Measurements from ENCODE around the gene VPS37B. TPM values are rescaled to one million over a fixed set of nuclear protein-coding genes. Genes with fewer than 3 reads are reported as not detected.

Gene VPS37B
- total RNA-seq, 2 experiments from 2014 or later: 97.7 to 104 TPM

DNA sequence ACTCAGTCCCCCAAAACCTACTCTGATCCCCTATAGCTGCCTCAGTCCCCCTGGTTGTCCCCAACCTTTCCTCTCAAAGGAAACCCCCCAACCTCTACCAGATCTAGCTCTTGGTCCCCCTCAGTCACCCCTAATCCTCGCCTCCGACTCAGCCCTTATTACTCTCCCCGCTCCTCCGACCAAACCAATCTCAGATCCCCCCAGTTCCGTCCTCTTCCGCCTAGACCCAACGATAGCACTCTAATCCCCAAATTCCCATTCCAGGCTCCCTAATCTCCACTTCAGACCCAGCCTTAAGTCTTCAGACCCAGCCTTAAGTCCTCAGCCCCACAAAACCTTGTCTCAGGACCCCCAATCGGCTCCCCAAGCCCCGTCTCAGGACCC, 612 bp downstream of the VPS37B start:
- H3K4me1 Mint-ChIP-seq (ENCODE audit: low read depth): peaks cover 95% of the 10 kb centered on the region
- Histone ChIP-seq H3K36me3 (ENCODE audit: insufficient read depth, low read length) (no peaks in the 10 kb centered on the region), H3K4me3 (ENCODE audit: low read length) (peak overlapping the region; percentile 64), H3K27me3 (ENCODE audit: control insufficient read depth in 1 of 2, insufficient read depth in 2 of 2, low read length in 2 of 2) (no peaks in the 10 kb centered on the region), H3K27ac (ENCODE audit: low read depth in 1 of 2, low read length in 2 of 2) (peak overlapping the region; percentile 83 to 84), H3K9me3 (ENCODE audit: control insufficient read depth in 1 of 2, insufficient read depth in 1 of 2, low read length in 2 of 2) (peaks cover 0 to 3% of the 10 kb centered on the region in 2 experiments), H3K4me1 (ENCODE audit: insufficient read depth, low read length) (peaks cover 67% of the 10 kb centered on the region)
- peak overlapping the region; percentile 98 for H3K27ac Mint-ChIP-seq
- DNase-seq (peak in 1 of 14 experiments; percentile 37), ATAC-seq (ENCODE audit: poor library complexity) (no peak)
- H3K4me3 Mint-ChIP-seq: peak overlapping the region; percentile 87
- POLR2A ChIA-PET: interaction anchor here (0.6 to 9.7 kb wide), 11 partner anchors 9 to 80 kb away, joined by 3 to 81 read pairs (median 4); partner anchors contain the start of gene OGFOD2
- peaks cover 27% of the 10 kb centered on the region for H3K36me3 Mint-ChIP-seq (ENCODE audit: low read depth)
- intact Hi-C loops (cut with DNase I, micrococcal nuclease): no loop called here
- H3K27me3 Mint-ChIP-seq: no peaks in the 10 kb centered on the region
- H3K9me3 Mint-ChIP-seq: no peaks in the 10 kb centered on the region
- TF ChIP-seq, protein P1, sequence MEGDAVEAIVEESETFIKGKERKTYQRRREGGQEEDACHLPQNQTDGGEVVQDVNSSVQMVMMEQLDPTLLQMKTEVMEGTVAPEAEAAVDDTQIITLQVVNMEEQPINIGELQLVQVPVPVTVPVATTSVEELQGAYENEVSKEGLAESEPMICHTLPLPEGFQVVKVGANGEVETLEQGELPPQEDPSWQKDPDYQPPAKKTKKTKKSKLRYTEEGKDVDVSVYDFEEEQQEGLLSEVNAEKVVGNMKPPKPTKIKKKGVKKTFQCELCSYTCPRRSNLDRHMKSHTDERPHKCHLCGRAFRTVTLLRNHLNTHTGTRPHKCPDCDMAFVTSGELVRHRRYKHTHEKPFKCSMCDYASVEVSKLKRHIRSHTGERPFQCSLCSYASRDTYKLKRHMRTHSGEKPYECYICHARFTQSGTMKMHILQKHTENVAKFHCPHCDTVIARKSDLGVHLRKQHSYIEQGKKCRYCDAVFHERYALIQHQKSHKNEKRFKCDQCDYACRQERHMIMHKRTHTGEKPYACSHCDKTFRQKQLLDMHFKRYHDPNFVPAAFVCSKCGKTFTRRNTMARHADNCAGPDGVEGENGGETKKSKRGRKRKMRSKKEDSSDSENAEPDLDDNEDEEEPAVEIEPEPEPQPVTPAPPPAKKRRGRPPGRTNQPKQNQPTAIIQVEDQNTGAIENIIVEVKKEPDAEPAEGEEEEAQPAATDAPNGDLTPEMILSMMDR (IDR thresholded peaks at IDR 0.05): no peak
- CTCF ChIA-PET: interaction anchor here (1.1 kb wide), 1 partner anchor 57 kb away, joined by 3 read pairs; no protein-coding TSS in a partner anchor

DNA sequence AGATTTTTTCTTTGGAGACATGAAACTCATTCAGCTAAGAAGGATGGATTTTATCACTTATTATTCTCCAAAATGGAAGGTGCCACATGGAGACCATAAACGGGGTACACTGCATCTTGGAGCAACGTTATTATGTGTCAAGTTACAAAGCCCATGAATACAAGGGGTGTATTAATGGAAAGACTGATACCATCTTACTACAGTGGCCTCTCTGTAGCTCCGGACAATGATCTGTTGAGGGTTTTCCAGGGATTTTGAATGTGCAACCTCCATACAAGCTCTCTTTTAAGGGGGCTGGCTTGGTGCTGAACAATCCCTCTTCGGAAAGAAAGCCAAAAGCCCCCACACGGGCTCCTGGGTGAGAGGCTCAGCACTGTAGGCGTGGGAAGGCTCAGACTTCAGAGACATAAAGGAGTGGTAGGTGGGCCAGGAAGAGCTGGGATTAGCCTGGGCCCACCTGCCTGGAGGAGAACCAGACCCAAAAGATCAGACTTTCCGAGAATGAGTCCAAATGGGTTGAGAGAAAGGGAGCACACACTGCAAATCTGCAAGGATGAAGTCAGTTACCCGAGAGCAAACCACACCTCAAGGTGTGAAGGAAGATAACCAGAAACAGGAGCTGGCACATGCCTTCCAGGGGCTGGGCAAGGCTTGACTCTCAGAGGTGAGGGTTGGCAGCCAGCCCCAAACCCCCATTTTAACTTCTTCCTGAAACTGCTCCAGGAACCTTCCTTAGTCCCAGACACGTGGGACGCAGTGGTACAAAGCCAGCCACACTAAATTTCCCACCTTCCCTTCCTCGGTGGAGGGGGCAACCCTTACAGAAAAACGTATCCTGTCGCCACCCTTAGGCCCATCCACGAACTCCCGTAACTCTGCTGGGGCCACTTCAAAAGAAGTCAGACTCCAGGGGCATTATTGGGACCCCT, 1.5 kb downstream of the VPS37B start:
- H3K9me3 ChIP-seq (ENCODE audit: control insufficient read depth in 1 of 2, insufficient read depth in 1 of 2, low read length in 2 of 2): peaks cover 0 to 3% of the 10 kb centered on the region in 2 experiments
- peak in 4 of 14 experiments; percentile 35 to 68 (median 58) for DNase-seq

More for the DNA sequence above, 1.5 kb downstream of the VPS37B start:
- Histone ChIP-seq H3K36me3 (ENCODE audit: insufficient read depth, low read length) (no peaks in the 10 kb centered on the region), H3K4me3 (ENCODE audit: low read length) (peak overlapping the region; percentile 64), H3K27ac (ENCODE audit: low read depth in 1 of 2, low read length in 2 of 2) (peak overlapping the region; percentile 83 to 84), H3K27me3 (ENCODE audit: control insufficient read depth in 1 of 2, insufficient read depth in 2 of 2, low read length in 2 of 2) (no peaks in the 10 kb centered on the region), H3K4me1 (ENCODE audit: insufficient read depth, low read length) (peaks cover 68% of the 10 kb centered on the region)
- Mint-ChIP-seq H3K36me3 (ENCODE audit: low read depth) (peaks cover 27% of the 10 kb centered on the region), H3K27me3 (no peaks in the 10 kb centered on the region), H3K27ac (peak overlapping the region; percentile 98), H3K4me3 (peak overlapping the region; percentile 87), H3K4me1 (ENCODE audit: low read depth) (peaks cover 95% of the 10 kb centered on the region), H3K9me3 (no peaks in the 10 kb centered on the region)
- ChIA-PET CTCF (no interaction called here), POLR2A (interaction anchor here (1.2 to 9.7 kb wide), 4 partner anchors 13 to 80 kb away, joined by 4 to 81 read pairs (median 20); partner anchors contain the start of gene OGFOD2)
- intact Hi-C loops (cut with DNase I, micrococcal nuclease): no loop called here
- no peak for ATAC-seq (ENCODE audit: poor library complexity)
- TF ChIP-seq, protein P1 (IDR thresholded peaks at IDR 0.05): no peak

Measured in CD4-positive, alpha-beta T cell (primary cell).